ENCODE results near the gene BLACAT1.

BLACAT1 gene

GRCh38 chr1:205477759-205478247 is 22.0 kb upstream of the BLACAT1 start:
- H3K4me3 ChIP-seq (ENCODE audit: low read depth, low read length) = no peak overlapping the region
- no peak for DNase-seq (ENCODE audit: low read depth)
- no peak for TF ChIP-seq CTCF (IDR thresholded peaks at IDR 0.05; ENCODE audit: insufficient read depth, low read depth, low read length, missing control alignments)

- TF ChIP-seq CTCF (IDR thresholded peaks at IDR 0.05; ENCODE audit: insufficient read depth, low read depth, low read length, missing control alignments) = no peak
- no peak overlapping the region for H3K4me3 ChIP-seq (ENCODE audit: low read depth, low read length)
- no peak for DNase-seq (ENCODE audit: low read depth)
Measured at GRCh38 chr1:205477121-205477758, 21.4 kb upstream of the BLACAT1 start.

GRCh38 chr1:205476648-205477047 is 20.8 kb upstream of the BLACAT1 start:
- H3K4me3 ChIP-seq (ENCODE audit: low read depth, low read length) = no peak overlapping the region
- no peak for TF ChIP-seq CTCF (IDR thresholded peaks at IDR 0.05; ENCODE audit: insufficient read depth, low read depth, low read length, missing control alignments)
- no peak for DNase-seq (ENCODE audit: low read depth)

GRCh38 chr1:205475855-205476254 is 20.0 kb upstream of the BLACAT1 start:
- H3K4me3 ChIP-seq (ENCODE audit: low read depth, low read length) = no peak overlapping the region

GRCh38 chr1:205474571-205474970 is 18.7 kb upstream of the BLACAT1 start:
- no peak overlapping the region for H3K4me3 ChIP-seq (ENCODE audit: low read depth, low read length)
- TF ChIP-seq CTCF (IDR thresholded peaks at IDR 0.05; ENCODE audit: insufficient read depth, low read depth, low read length, missing control alignments) = no peak
- no peak for DNase-seq (ENCODE audit: low read depth)

More at GRCh38 chr1:205475855-205476254, 20.0 kb upstream of the BLACAT1 start:
- DNase-seq (ENCODE audit: low read depth) = no peak
- no peak for TF ChIP-seq CTCF (IDR thresholded peaks at IDR 0.05; ENCODE audit: insufficient read depth, low read depth, low read length, missing control alignments)

GRCh38 chr1:205473966-205474365 is 18.1 kb upstream of the BLACAT1 start:
- DNase-seq (ENCODE audit: low read depth) = no peak
- H3K4me3 ChIP-seq (ENCODE audit: low read depth, low read length) = no peak overlapping the region
- TF ChIP-seq CTCF (IDR thresholded peaks at IDR 0.05; ENCODE audit: insufficient read depth, low read depth, low read length, missing control alignments) = no peak

- H3K4me3 ChIP-seq (ENCODE audit: low read depth, low read length) = no peak overlapping the region
- no peak for TF ChIP-seq CTCF (IDR thresholded peaks at IDR 0.05; ENCODE audit: insufficient read depth, low read depth, low read length, missing control alignments)
- DNase-seq (ENCODE audit: low read depth) = no peak
Measured at GRCh38 chr1:205473475-205473874, 17.6 kb upstream of the BLACAT1 start.
